ENCODE results near the gene UPP2. TPM values are rescaled to one million over a fixed set of nuclear protein-coding genes. Genes with fewer than 3 reads are reported as not detected.

UPP2 gene
- total and polyA plus RNA-seq, 2 of the 13 experiments (the other 11 are each of a cell fraction or from before 2014, with no cell fraction given) = 0.07 to 0.28 TPM

DNA sequence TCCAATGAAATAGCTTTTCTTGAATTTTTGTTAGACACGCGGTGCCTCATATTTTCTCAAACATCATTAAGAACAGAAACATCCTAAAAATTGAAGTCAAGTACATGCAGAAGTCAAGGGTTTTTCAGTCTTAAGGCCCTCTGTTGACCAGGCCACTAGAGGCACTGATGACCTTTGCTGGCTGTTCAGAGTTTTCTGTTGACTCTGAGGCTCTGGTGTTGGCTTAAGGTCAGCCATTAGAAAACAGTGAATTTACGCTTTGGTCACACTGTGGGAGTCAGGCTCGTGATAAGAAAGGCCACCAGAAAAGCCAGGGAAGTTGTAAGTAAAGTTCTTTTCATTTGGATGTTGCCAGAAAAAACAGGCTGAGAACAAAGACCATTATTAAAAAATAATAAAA is 5.8 kb upstream of the UPP2 start (continued):
- no peak for TF ChIP-seq ZHX2 (IDR thresholded peaks at IDR 0.05; ENCODE audit: low read depth)
- TF ChIP-seq ZHX2 (CRISPR knock-in tag; IDR thresholded peaks at IDR 0.05; ENCODE audit: borderline replicate concordance) = no peak
- peak; percentile 50; the same call in 1 of the 2 replicates for TF ChIP-seq GFI1 (CRISPR knock-in tag; IDR thresholded peaks at IDR 0.05; ENCODE audit: borderline replicate concordance)
- peak; percentile 79 for TF ChIP-seq PAXIP1 (CRISPR knock-in tag; conservative IDR thresholded peaks at IDR 0.05)
- TF ChIP-seq, protein P1, sequence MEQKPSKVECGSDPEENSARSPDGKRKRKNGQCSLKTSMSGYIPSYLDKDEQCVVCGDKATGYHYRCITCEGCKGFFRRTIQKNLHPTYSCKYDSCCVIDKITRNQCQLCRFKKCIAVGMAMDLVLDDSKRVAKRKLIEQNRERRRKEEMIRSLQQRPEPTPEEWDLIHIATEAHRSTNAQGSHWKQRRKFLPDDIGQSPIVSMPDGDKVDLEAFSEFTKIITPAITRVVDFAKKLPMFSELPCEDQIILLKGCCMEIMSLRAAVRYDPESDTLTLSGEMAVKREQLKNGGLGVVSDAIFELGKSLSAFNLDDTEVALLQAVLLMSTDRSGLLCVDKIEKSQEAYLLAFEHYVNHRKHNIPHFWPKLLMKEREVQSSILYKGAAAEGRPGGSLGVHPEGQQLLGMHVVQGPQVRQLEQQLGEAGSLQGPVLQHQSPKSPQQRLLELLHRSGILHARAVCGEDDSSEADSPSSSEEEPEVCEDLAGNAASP (CRISPR knock-in tag; IDR thresholded peaks at IDR 0.05; ENCODE audit: borderline replicate concordance) = peak; percentile 38; the same call in 1 of the 2 replicates
- TF ChIP-seq POGZ (CRISPR knock-in tag; IDR thresholded peaks at IDR 0.05) = peak; percentile 93
- TF ChIP-seq, protein P2, sequence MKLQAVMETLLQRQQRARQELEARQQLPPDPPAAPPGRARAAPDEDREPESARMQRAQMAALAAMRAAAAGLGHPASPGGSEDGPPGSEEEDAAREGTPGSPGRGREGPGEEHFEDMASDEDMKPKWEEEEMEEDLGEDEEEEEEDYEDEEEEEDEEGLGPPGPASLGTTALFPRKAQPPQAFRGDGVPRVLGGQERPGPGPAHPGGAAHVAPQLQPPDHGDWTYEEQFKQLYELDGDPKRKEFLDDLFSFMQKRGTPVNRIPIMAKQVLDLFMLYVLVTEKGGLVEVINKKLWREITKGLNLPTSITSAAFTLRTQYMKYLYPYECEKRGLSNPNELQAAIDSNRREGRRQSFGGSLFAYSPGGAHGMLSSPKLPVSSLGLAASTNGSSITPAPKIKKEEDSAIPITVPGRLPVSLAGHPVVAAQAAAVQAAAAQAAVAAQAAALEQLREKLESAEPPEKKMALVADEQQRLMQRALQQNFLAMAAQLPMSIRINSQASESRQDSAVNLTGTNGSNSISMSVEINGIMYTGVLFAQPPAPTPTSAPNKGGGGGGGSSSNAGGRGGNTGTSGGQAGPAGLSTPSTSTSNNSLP (IDR thresholded peaks at IDR 0.05; ENCODE audit: low read depth, low read length) = 0 out of 2 replicates have a peak, but pooled peaks have one; percentile 23
- TF ChIP-seq REPIN1 (CRISPR knock-in tag; IDR thresholded peaks at IDR 0.05; ENCODE audit: borderline replicate concordance, low read depth) = no peak
- no peak for TF ChIP-seq ZNF781 (CRISPR knock-in tag; IDR thresholded peaks at IDR 0.05; ENCODE audit: borderline replicate concordance, not compliant biosample characterization)
- no peak for TF ChIP-seq NFATC3 (CRISPR knock-in tag; IDR thresholded peaks at IDR 0.05)
- no peak for TF ChIP-seq ZFAT (CRISPR knock-in tag; conservative IDR thresholded peaks at IDR 0.05)
- peak; percentile 19; the same call in 1 of the 2 replicates for TF ChIP-seq ZBTB37 (CRISPR knock-in tag; IDR thresholded peaks at IDR 0.05)
- TF ChIP-seq ZNF841 (CRISPR knock-in tag; IDR thresholded peaks at IDR 0.05; ENCODE audit: borderline replicate concordance) = no peak
- peak; percentile 43; the same call in 1 of the 2 replicates for TF ChIP-seq PHF21A (CRISPR knock-in tag; IDR thresholded peaks at IDR 0.05)
